AG09309 (cell line): ENCODE data around the gene HLA-B.
A peak's percentile ranks its signal among the peaks of the same experiment; 100 is the strongest.
"Not testable (repeated sequence)": the region's sequence is repeated elsewhere in the genome, so short reads cannot be mapped to it uniquely, and the experiment has no call there.

Experiments
- DNase-seq: peaks from one replicate; pipeline ENCODE4 v3.0.0-alpha.2; 2010; ENCODE audit warnings: low read depth
- H3K4me3 ChIP-seq: 2 replicates; pipeline ENCODE4 v1.5.1; 2011; ENCODE audit warnings: mild to moderate bottlenecking, low read depth, low read length, moderate library complexity; ENCODE audit not compliant: control insufficient read depth
- CTCF ChIP-seq: IDR thresholded peaks from 2 replicates; pipeline ENCODE4 v1.5.1; 2011; ENCODE audit warnings: mild to moderate bottlenecking, low read depth, low read length, inconsistent platforms; ENCODE audit not compliant: insufficient read depth, control insufficient read depth; ENCODE audit errors: missing control alignments

The HLA-B gene

GRCh38 chr6:31356946-31357466 lies at the start of gene HLA-B:
TSS of gene HLA-B (minus strand) at chr6:31357179. CDS start at chr6:31357158, 21 bp downstream.
- H3K4me3 ChIP-seq, result peak within 1 kb of the TSS; percentile 77
- TF ChIP-seq CTCF, result no peak

DNA sequence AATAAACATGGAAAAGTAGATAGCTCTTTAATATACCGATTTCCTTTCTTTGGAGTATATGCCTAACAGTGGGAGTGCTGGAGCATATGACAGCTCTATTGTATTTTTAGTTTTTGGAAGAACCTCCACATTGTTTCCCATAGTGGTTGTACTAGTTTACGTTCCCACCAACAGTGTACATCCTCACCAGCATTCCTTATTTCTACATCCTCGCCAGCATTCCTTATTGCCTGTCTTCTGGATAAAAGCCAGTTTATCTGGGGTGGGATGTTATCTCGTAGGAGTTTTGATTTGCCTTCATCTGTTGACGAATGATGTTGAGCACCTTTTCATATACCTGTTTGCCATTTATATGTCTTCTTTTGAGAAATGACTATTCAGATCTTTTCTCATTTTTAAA lies 49.0 kb upstream of the HLA-B start:
- no peak for DNase-seq
- TF ChIP-seq CTCF, result no peak
- no peak overlapping the region for H3K4me3 ChIP-seq

More at GRCh38 chr6:31356946-31357466, at the start of gene HLA-B:
- peak; percentile 76 for DNase-seq

DNA sequence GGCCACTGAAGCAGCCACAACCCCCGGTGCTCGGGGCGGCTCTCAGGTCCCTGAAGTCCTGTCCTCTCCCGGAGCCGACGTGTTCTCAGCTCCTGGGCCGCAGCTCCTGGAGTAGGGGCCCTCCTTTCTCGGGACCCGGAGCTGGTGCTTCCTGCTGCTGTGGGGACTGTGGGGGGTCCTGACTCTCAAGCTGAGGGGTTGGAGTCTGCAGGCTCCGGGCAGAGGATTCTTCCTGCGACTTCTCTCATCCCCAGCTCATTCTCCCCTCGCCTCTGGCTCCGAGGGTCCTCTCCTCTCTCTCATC lies 47.0 kb upstream of the HLA-B start:
- not testable (repeated sequence) for DNase-seq
- peak overlapping the region; percentile 77 for H3K4me3 ChIP-seq

GRCh38 chr6:31403283-31404060 lies 46.5 kb upstream of the HLA-B start, which contains the start of gene MICA:
TSS of gene MICA (plus strand) at chr6:31403595. CDS start at chr6:31403633, 38 bp downstream.
- H3K4me3 ChIP-seq, result peak within 1 kb of the TSS; percentile 77
- DNase-seq, result no peak
- TF ChIP-seq CTCF, result no peak

GRCh38 chr6:31402324-31403282 lies 45.6 kb upstream of the HLA-B start:
- peak overlapping the region; percentile 77 for H3K4me3 ChIP-seq
- DNase-seq, result no peak
- no peak for TF ChIP-seq CTCF

DNA sequence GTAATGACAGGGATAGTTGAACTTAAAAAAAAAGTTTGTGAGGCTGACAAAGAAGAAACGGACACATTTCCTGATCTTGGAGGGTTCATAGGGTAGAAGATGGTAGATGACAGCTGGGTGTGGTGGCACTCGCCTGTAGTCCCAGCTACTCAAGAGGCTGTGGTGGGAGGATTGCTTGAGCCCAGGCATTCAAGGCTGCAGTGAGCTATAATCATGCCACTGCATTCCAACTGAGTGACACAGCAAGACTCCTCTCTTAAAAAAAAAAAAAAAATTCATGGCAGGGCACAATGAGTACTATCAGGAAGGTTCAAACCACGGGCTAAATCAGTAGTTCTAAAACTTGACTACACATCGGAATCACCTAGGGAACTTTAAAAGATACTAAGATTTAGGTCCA lies 44.4 kb upstream of the HLA-B start:
- H3K4me3 ChIP-seq, result peak overlapping the region; percentile 77
- peak; percentile 63 for DNase-seq
- TF ChIP-seq CTCF, result no peak
